ENCODE results near the gene MED16.

The MED16 gene

DNA sequence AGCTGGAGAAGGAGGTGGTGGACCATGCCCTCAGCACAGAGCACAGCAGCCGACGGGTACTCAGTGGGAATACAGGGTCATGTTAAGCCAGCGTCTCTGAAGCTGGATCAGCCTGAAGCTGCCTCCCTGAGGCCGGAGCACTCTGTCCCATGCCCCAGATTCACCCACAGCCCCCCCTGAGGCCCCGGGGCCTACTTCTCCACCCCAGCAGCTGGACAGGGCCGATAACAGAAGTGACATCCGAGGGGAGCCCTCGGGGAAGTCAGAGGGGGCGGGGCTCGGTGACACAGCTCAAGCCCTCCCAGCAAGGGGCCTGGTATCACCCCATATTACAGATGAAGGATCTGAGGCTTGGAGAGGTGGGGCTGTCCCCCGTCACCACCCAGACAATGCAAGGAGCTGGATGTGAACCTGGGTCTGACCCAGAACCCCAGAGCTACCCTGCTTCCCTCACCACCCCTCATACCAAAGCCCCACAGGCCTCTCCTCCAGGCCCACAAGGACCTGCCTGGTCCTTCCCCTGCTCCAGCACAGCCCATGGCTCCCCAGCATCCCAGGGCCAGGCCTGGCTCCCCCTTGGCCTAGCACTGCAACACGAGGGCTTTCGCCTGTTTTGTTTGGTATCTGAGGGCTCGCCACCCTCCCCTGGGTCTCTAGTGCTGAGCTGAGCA lies 14.3 kb upstream of the MED16 start:
- DNase-seq, result peak; percentile 50
- Mint-ChIP-seq H3K27ac (peak overlapping the region; percentile 100), H3K36me3 (peaks cover 27% of the 10 kb centered on the region), H3K9me3 (no peaks in the 10 kb centered on the region), H3K4me3 (peak overlapping the region; percentile 44), H3K4me1 (peaks cover 71% of the 10 kb centered on the region), H3K27me3 (no peaks in the 10 kb centered on the region)
- CTCF ChIA-PET, result interaction anchor here (1.3 to 1.9 kb wide), 2 partner anchors 14 to 43 kb away, joined by 4 to 7 read pairs; partner anchors contain the start of genes MED16 and RNU6-9

DNA sequence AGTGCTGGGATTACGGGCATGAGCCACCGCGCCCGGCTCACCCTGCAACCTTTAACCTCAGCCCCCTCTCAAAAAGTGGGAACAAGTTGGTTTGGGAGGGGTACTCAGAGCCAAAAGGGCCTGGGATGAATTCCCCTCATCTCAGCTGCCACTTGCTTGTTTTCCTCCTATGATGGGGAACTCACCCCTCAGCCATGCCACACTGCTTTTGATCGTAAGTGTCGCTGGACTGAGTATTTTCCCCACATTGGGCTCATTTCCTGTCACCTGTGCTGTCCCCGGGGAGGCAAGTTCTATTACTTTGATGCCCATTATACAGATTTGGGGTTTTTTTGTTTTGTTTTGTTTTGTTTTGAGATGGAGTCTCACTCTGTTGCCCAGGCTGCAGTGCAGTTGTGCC lies 13.5 kb upstream of the MED16 start:
- Mint-ChIP-seq H3K27me3 (no peaks in the 10 kb centered on the region), H3K4me1 (peaks cover 71% of the 10 kb centered on the region), H3K27ac (peak overlapping the region; percentile 100), H3K9me3 (no peaks in the 10 kb centered on the region), H3K36me3 (peaks cover 28% of the 10 kb centered on the region), H3K4me3 (peak overlapping the region; percentile 47)
- CTCF ChIA-PET, result interaction anchor here (1.3 kb wide), 1 partner anchor 13 kb away, joined by 4 read pairs; the partner anchor contains the start of genes MED16 and RNU6-9
- peak; percentile 56 for DNase-seq

DNA sequence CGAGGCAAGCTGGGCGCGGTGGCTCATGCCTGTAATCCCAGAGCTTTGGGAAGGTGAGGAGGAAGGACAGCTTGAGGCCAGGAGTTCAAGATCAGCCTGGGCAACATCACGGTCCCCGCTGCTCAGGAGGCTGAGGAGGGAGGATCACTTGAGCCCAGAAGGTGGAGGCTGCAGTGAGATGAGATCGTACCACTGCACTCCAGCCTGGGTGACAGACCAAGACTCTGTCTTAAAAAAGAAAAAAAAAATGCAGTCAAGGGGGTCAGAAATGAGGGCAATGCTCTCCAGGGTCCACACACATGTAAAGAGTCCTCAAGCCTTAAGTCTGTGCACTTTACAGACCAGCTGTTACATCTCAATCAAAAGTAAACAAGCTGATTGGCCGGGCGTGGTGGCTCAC lies 11.6 kb upstream of the MED16 start:
- H3K27me3 Mint-ChIP-seq, result no peaks in the 10 kb centered on the region
- H3K9me3 Mint-ChIP-seq, result no peaks in the 10 kb centered on the region
- peaks cover 26% of the 10 kb centered on the region for H3K36me3 Mint-ChIP-seq
- no peak overlapping the region for H3K4me3 Mint-ChIP-seq
- CTCF ChIA-PET, result no interaction called here
- H3K27ac Mint-ChIP-seq, result peak overlapping the region; percentile 37
- peaks cover 61% of the 10 kb centered on the region for H3K4me1 Mint-ChIP-seq
- no peak for DNase-seq

DNA sequence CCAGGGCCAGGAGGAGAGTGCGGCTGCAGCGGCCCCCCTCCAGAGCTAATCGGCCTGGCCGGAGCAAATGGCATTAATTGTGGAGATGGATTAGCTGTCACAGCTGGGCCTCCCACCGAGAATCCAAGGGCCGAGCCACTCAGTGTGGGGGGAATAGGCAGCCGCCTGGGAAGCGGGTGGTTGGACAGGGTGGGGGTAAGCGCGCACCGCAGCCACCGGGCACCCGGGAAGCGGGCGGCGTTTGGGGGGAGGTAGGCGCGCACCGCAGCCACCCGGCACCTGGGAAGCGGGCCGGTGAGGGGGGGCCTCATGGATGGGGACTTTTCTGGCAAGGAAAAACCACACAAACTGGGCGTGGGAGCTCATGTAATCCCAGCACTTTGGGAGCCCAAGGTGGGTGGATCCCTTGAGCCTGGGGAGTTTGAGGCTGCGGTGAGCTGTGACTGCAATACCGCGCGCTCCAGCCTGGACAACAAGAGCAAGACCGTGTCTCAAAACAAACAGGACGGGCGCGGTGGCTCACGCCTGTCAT lies 10.3 kb upstream of the MED16 start:
- H3K27me3 Mint-ChIP-seq, result no peaks in the 10 kb centered on the region

DNA sequence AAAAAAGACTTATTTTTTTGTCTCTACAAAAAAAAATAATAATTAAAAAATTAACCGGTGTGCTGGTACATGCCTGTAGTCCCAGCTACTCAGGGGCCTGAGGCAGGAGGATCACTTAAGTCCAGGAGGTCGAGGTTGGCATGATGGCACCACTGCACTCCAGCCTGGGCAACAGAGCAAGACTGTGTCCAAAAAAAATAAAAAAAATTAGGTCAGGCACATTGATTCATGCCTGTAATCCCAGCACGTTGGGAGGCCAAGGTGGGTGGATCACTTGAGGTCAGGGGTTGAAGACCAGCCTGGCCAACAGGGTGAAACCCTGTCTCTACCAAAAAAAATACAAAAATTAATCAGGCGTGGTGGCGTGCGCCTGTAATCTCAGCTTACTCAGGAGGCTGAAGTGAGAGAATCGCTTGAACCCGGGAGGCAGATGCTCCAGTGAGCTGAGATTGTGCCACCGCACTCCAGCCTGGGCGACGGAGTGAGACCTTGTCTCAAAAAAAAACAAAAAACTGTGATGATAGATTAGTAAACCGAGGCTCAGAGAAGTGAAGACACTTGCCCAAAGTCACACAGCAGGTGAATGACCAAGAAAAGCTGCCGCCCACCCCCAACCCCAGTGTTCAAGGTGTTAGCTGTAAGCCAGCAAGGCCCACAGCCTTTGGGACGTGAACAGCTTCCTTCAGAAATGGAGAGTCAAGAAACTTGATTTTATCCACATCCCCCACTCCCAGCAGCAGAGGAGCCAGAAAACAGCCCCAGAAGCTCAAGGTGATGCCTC lies 9.6 kb upstream of the MED16 start:
- Mint-ChIP-seq H3K36me3 (peaks cover 24% of the 10 kb centered on the region), H3K9me3 (no peaks in the 10 kb centered on the region), H3K27me3 (no peaks in the 10 kb centered on the region), H3K27ac (no peak overlapping the region), H3K4me1 (peaks cover 45% of the 10 kb centered on the region), H3K4me3 (no peak overlapping the region)
- CTCF ChIA-PET, result interaction anchor here (0.6 to 0.9 kb wide), 3 partner anchors 8 to 480 kb away, joined by 3 read pairs; no protein-coding TSS in a partner anchor
- DNase-seq, result no peak

More for the DNA sequence above, 10.3 kb upstream of the MED16 start:
- H3K27ac Mint-ChIP-seq, result no peak overlapping the region
- H3K36me3 Mint-ChIP-seq, result peaks cover 21% of the 10 kb centered on the region
- H3K4me1 Mint-ChIP-seq, result peaks cover 52% of the 10 kb centered on the region
- CTCF ChIA-PET, result interaction anchor here (0.6 kb wide), 1 partner anchor 8 kb away, joined by 3 read pairs; no protein-coding TSS in a partner anchor
- no peaks in the 10 kb centered on the region for H3K9me3 Mint-ChIP-seq
- no peak overlapping the region for H3K4me3 Mint-ChIP-seq
- DNase-seq, result no peak

DNA sequence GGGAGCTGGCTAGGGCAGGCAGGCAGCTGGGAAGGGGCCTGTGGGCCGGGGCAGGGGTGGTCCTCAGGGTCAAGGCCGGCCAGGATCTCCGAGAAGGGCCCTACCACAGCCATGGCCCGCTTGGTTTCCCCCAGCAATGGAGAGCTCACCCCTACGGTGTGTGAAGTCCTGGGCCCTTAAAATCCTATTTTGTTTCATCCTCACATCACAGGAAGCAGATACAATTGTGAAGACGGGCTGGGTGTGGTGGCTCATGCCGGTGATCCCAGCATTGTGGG lies 9.0 kb upstream of the MED16 start:
- CTCF ChIA-PET, result interaction anchor here (0.9 kb wide), 1 partner anchor 22 kb away, joined by 3 read pairs; no protein-coding TSS in a partner anchor
- peaks cover 39% of the 10 kb centered on the region for H3K4me1 Mint-ChIP-seq
- H3K36me3 Mint-ChIP-seq, result peaks cover 26% of the 10 kb centered on the region
- H3K27me3 Mint-ChIP-seq, result no peaks in the 10 kb centered on the region
- H3K27ac Mint-ChIP-seq, result no peak overlapping the region
- no peaks in the 10 kb centered on the region for H3K9me3 Mint-ChIP-seq
- no peak overlapping the region for H3K4me3 Mint-ChIP-seq
- DNase-seq, result no peak

DNA sequence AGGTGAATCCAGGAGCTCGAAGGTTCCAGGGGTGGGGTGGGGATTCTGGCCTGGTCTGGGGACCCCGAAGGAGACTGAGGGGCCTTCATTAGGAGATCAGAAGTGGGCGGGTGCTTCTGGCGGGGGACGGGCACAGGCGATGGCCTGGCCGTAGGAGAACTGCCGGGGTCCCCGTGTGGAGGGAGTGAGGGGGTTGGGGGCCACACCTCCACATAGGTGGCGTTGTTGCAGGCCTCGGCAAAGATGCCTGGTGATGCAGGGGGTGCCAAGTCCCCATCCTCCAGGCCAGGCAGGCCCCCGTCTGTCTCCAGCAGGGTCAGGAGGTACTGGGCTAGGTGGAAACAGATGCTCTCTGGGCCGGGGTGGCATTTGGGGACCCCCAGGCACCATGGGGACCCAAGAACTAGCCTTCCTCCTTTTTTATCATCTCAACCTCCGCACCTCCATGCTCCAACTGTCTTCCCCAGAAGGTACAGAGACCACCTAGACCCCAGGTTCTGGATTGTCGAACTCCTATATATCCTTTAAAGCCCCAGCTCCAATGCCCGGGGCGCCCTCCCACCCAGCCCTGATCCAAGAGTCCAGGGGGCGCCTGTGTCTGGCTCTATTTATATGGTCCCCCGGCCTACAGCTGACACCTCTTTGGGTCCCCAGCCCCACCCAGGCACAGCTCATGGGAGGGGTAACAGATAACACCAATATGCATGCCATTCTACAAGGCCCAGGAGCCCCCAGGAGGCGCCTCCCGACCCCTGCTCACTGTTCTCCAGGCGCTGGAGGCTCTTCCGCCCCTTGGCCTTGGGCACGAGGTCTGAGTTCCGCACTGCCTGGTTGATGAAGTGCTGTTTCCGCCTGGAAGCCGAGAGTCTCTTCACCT lies 8.5 kb upstream of the MED16 start:
- Mint-ChIP-seq H3K9me3 (no peaks in the 10 kb centered on the region), H3K27ac (no peak overlapping the region), H3K36me3 (peaks cover 30% of the 10 kb centered on the region), H3K4me1 (peaks cover 33% of the 10 kb centered on the region), H3K27me3 (no peaks in the 10 kb centered on the region), H3K4me3 (no peak overlapping the region)
- CTCF ChIA-PET, result no interaction called here
- no peak for DNase-seq

DNA sequence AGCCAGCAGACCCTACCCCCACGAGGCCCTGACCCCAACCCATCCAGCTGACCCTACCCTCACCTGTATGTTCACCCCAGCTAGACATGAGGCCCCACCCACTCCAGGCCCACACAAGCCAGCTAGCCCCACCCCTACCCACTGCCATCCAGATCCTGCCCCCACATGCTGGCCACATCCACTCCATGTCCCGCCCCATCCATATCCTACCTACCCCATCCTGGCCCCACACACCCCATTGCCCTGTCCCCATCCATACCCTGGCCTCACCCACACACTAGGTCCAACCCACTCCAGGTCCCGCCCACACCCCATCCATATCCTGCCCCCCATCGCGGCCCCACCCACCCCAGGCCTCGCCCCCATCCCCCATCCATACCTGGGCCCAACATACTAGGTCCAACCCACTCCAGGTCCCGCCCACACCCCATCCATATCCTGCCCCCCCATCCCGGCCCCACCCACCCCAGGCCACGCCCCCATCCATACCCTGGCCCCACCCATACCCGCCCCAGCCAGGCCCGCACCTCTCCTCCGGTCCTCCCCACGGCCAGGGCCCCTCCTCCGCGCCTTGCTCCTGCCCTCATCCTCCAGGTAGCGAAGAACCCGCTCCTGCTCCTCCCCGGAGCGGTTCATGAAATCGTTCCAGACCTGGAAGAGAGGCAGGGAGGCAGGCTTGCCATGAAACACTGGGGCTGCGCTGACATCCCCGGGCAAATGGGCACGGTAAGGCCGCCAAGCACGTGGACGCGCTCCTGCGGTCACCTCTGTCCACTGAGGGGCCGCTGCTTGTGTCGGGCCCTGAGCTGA lies 7.5 kb upstream of the MED16 start:
- H3K4me3 Mint-ChIP-seq, result no peak overlapping the region
- H3K27me3 Mint-ChIP-seq, result no peaks in the 10 kb centered on the region
- peaks cover 24% of the 10 kb centered on the region for H3K4me1 Mint-ChIP-seq
- no peaks in the 10 kb centered on the region for H3K9me3 Mint-ChIP-seq
- no peak overlapping the region for H3K27ac Mint-ChIP-seq
- H3K36me3 Mint-ChIP-seq, result peaks cover 34% of the 10 kb centered on the region
- DNase-seq, result peak; percentile 61
- CTCF ChIA-PET, result no interaction called here

DNA sequence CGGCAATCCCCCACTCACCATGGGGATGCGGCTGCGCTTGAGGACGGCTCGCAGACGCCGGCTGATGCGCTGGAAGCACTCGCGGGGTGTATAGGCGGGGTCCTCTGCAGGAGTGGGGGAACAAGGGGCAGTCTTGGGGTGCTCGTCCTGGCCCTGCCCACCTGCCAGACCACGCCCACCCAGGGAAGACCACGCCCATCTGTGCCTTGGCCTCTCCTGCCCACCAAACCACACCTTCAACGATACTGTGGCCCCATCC lies 7.0 kb upstream of the MED16 start:
- no peak for DNase-seq
- Mint-ChIP-seq H3K4me3 (no peak overlapping the region), H3K36me3 (peaks cover 34% of the 10 kb centered on the region), H3K27ac (no peak overlapping the region), H3K9me3 (no peaks in the 10 kb centered on the region), H3K4me1 (peaks cover 20% of the 10 kb centered on the region), H3K27me3 (no peaks in the 10 kb centered on the region)
- CTCF ChIA-PET, result no interaction called here

DNA sequence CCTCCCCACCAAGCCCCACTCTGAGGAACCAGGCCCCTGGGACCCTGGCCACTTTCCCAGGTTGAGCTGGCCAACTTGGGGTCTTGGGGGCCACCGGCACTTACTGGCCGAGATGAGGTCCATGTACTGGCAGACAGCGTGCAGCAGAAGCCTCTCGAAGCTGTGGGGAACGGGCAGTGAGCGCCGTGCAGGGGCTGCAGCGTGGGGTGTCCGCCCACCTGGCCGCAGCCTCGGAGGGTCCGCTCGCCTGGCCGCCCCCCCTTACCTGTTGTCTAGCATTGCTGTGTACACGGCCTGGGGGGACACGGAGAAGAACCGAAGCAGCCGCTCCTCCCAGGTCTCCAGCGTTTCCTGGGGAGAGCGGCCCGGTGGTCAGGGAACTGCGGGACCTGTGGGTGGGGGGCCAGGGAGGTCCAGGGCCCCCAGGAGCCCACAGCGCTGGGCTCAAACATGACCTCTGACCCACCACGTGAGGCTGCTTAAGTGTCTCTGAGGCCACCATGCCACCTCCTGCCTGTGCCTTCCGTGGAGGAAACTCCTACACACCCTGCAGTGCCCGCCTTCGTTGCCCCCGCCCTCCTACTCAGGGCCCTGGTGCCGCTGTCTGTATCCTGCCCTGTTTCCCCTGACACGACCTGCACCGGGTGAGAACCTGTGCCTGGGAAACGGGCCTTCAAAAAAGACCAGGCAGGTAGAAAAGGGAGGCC lies 6.5 kb upstream of the MED16 start:
- no peak overlapping the region for H3K4me3 Mint-ChIP-seq
- no peaks in the 10 kb centered on the region for H3K9me3 Mint-ChIP-seq
- no peak overlapping the region for H3K27ac Mint-ChIP-seq
- peaks cover 33% of the 10 kb centered on the region for H3K36me3 Mint-ChIP-seq
- no peak for DNase-seq
- no peaks in the 10 kb centered on the region for H3K27me3 Mint-ChIP-seq
- peaks cover 18% of the 10 kb centered on the region for H3K4me1 Mint-ChIP-seq
- CTCF ChIA-PET, result no interaction called here

DNA sequence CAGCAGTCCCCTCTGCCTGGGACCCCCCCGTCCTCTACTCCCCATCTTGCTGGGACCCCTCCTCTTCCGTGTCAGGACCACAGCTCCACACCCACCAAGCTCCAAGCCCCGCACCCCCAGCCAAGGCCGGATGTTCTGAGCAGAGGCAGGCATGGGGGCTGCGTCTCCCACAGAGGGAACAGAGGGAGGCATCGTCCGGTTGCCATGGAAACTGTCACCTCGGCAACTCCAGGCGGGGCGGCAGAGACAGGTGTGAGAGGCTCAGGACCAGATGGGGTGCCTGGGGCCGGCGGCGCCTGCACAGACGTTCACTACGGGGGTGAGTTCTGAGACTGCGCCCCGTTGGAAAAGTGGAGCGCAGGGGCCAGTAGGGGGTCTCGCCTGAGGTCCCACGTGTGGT lies 5.7 kb upstream of the MED16 start:
- Mint-ChIP-seq H3K4me3 (no peak overlapping the region), H3K9me3 (no peaks in the 10 kb centered on the region), H3K27me3 (no peaks in the 10 kb centered on the region), H3K36me3 (peaks cover 28% of the 10 kb centered on the region), H3K27ac (no peak overlapping the region), H3K4me1 (peaks cover 19% of the 10 kb centered on the region)
- peak; percentile 65 for DNase-seq
- CTCF ChIA-PET, result no interaction called here

DNA sequence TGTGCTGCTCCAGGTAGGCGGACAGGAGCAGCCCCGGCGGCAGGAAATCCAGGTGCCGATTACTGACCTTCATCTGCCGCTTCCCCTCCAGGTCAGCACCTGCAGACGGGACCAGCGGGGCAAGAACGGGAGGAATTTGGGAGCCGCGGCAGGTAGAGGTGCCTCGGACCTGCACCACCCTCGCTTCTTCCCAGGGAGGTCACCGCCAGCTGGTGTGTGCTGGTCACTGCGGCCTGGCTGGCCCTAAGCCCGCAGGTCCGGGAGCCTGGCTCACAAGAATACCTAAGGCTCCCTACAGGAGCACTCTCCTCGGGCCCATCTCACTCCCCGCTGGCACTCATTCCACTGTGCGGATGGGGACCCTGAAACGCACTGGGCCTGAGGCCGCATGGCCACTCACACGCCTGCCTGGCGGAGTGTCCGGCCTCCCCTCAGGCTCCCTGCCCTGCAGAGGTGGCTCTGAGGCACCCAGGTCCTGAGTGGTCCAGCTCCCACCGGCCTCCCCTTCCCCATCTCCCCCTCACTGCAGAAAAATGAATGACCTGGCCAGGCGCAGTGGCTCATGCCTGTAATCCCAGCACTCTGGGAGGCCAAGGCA lies 4.6 kb upstream of the MED16 start:
- Mint-ChIP-seq H3K9me3 (no peaks in the 10 kb centered on the region), H3K36me3 (peaks cover 28% of the 10 kb centered on the region), H3K4me3 (no peak overlapping the region), H3K27ac (no peak overlapping the region), H3K4me1 (peaks cover 24% of the 10 kb centered on the region), H3K27me3 (no peaks in the 10 kb centered on the region)
- DNase-seq, result no peak
- CTCF ChIA-PET, result no interaction called here

DNA sequence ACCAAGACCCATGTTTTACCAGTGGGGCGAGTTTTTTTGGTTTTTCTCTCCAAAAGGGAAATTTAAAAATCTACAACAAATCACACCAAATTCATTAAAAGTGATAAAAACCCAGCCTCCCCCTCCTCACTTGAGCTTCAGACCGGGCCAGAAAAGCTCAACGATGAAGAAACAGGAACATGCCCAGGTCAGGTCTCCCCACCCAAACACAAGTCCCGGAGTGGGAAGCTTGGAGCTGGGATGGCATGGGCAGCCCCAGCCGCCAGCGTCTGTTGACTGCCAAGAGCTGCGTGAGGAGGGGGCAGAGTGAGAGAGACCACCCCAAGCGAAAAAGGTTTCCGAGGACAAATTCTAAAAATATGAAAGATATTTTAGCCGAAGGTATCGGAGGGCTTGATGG lies 4.0 kb upstream of the MED16 start:
- Mint-ChIP-seq H3K4me1 (peaks cover 27% of the 10 kb centered on the region), H3K9me3 (no peaks in the 10 kb centered on the region), H3K4me3 (no peak overlapping the region), H3K36me3 (peaks cover 30% of the 10 kb centered on the region), H3K27ac (no peak overlapping the region), H3K27me3 (no peaks in the 10 kb centered on the region)
- CTCF ChIA-PET, result no interaction called here
- no peak for DNase-seq
